SU-DHL-6 (cell line): ENCODE data around the gene MYZAP.

Experiments used
- CTCF ChIP-seq: fragments of 200-600 bp; sonication (generic); IDR thresholded peaks from one replicate; pipeline ENCODE4 v1.5.1; 2017; ENCODE audit warnings: antibody characterized with exemption, mild to moderate bottlenecking, low read length, moderate library complexity; ENCODE audit not compliant: insufficient read depth, poor library complexity, severe bottlenecking
- EZH2phosphoT487 ChIP-seq: fragments of 200-600 bp; sonication (generic), shearing (Covaris generic); conservative IDR thresholded peaks from 2 replicates; pipeline ENCODE4 v1.6.1; 2018; ENCODE audit warnings: mild to moderate bottlenecking, antibody characterized with exemption, low read length, moderate library complexity, mixed read lengths

GRCh38 chr15:57720867-57721266 lies 129.2 kb downstream of the MYZAP start:
- TF ChIP-seq CTCF (no peak), EZH2phosphoT487 (no peak)
